Stomach (tissue), 4 donors: Measurements from ENCODE around the gene MANBA.

Experiments
- POLR2A ChIP-seq, 4 donors: fragments of 450-650 bp; IDR thresholded peaks; one replicate each; pipeline ENCODE4 v1.6.1; 2016; ENCODE audit warnings: antibody characterized with exemption in 4 of 4, control low read depth in 2 of 4, mild to moderate bottlenecking in 1 of 4, moderate library complexity in 1 of 4
- POLR2AphosphoS5 ChIP-seq, 3 donors: sonication (generic); formaldehyde crosslinking; IDR thresholded peaks; one replicate each; pipeline ENCODE4 v1.6.1; 2016; ENCODE audit warnings: antibody characterized with exemption in 3 of 3
- TF ChIP-seq, protein P1 (sequence below), 7 experiments: fragments of 450-650 bp in 4 of 7; fragments of 200-600 bp in 3 of 7; sonication (generic) in 3 of 7; IDR thresholded peaks; one replicate each; pipeline ENCODE4 v1.5.1; 2016 to 2019; ENCODE audit warnings: antibody characterized with exemption in 7 of 7, control low read depth in 2 of 7, mild to moderate bottlenecking in 1 of 7

- TF ChIP-seq, protein P1, sequence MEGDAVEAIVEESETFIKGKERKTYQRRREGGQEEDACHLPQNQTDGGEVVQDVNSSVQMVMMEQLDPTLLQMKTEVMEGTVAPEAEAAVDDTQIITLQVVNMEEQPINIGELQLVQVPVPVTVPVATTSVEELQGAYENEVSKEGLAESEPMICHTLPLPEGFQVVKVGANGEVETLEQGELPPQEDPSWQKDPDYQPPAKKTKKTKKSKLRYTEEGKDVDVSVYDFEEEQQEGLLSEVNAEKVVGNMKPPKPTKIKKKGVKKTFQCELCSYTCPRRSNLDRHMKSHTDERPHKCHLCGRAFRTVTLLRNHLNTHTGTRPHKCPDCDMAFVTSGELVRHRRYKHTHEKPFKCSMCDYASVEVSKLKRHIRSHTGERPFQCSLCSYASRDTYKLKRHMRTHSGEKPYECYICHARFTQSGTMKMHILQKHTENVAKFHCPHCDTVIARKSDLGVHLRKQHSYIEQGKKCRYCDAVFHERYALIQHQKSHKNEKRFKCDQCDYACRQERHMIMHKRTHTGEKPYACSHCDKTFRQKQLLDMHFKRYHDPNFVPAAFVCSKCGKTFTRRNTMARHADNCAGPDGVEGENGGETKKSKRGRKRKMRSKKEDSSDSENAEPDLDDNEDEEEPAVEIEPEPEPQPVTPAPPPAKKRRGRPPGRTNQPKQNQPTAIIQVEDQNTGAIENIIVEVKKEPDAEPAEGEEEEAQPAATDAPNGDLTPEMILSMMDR (IDR thresholded peaks at IDR 0.05), result no peak
- TF ChIP-seq POLR2AphosphoS5 (IDR thresholded peaks at IDR 0.05), result no peak
- no peak for TF ChIP-seq POLR2A (IDR thresholded peaks at IDR 0.05)
Observed at GRCh38 chr4:102667001-102667400, 93.8 kb downstream of the MANBA start.
